Measurements from ENCODE around the gene VPS8.
"Not testable (repeated sequence)": the region's sequence is repeated elsewhere in the genome, so short reads cannot be mapped to it uniquely, and the experiment has no call there.

The VPS8 gene

GRCh38 chr3:184981071-184981470, 169.1 kb downstream of the VPS8 start:
- TF ChIP-seq CTCF (IDR thresholded peaks at IDR 0.05; ENCODE audit: low read depth, low read length, missing control alignments) = no peak
- DNase-seq (ENCODE audit: extremely low read depth, low read depth) = no peak
- H3K4me3 ChIP-seq (replicated peaks; ENCODE audit: low read depth, low read length) = no peak overlapping the region

DNA sequence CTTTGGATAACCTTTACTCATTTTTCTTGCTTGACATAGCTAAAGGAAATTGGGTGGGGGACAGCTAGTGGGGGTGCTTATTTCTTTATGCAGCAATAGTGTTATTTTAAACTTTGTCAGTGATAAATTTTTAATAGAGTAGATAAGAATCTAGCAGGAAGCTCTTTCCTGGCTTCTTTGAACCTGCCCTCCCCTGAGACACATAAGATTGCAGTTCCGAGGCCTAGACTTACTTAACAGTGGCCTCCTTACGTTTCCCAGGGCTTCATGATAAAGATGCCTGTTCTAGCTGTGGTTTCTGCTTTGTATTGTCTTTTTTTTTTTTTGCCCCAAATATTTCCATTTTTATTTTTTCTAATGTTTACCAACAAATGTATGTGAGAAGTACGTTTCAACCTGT, 170.1 kb downstream of the VPS8 start:
- DNase-seq (ENCODE audit: extremely low read depth, low read depth) = no peak
- no peak for TF ChIP-seq CTCF (IDR thresholded peaks at IDR 0.05; ENCODE audit: low read depth, low read length, missing control alignments)

DNA sequence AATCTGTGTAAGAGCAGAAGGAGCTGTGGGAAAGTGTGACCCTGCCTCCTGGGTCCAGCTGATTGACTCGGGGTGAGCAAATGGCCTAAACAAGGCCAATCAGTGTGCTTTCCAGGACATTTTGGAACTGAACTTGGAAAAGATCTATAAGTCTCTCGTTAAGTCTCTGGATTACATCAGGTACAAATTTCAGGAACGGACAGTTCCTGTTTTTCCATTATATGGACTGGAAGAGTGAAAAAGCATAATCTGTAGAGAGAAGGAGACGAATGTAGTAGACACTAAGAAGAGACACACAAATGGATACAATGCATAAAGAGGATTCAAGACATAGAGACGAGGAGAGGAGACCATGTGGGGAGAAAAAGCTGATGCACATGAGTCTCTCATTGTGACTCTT, 173.6 kb downstream of the VPS8 start:
- DNase-seq (ENCODE audit: extremely low read depth, low read depth) = no peak
- no peak overlapping the region for H3K4me3 ChIP-seq (replicated peaks; ENCODE audit: low read depth, low read length)
- no peak for TF ChIP-seq CTCF (IDR thresholded peaks at IDR 0.05; ENCODE audit: low read depth, low read length, missing control alignments)

More for the DNA sequence above, 170.1 kb downstream of the VPS8 start:
- H3K4me3 ChIP-seq (replicated peaks; ENCODE audit: low read depth, low read length) = no peak overlapping the region

GRCh38 chr3:184986366-184986889, 174.5 kb downstream of the VPS8 start:
- no peak for DNase-seq (ENCODE audit: extremely low read depth, low read depth)
- no peak for TF ChIP-seq CTCF (IDR thresholded peaks at IDR 0.05; ENCODE audit: low read depth, low read length, missing control alignments)
- no peak overlapping the region for H3K4me3 ChIP-seq (replicated peaks; ENCODE audit: low read depth, low read length)

GRCh38 chr3:184993394-184993793, 181.4 kb downstream of the VPS8 start:
- no peak for DNase-seq (ENCODE audit: extremely low read depth, low read depth)
- TF ChIP-seq CTCF (IDR thresholded peaks at IDR 0.05; ENCODE audit: low read depth, low read length, missing control alignments) = no peak
- no peak overlapping the region for H3K4me3 ChIP-seq (replicated peaks; ENCODE audit: low read depth, low read length)

DNA sequence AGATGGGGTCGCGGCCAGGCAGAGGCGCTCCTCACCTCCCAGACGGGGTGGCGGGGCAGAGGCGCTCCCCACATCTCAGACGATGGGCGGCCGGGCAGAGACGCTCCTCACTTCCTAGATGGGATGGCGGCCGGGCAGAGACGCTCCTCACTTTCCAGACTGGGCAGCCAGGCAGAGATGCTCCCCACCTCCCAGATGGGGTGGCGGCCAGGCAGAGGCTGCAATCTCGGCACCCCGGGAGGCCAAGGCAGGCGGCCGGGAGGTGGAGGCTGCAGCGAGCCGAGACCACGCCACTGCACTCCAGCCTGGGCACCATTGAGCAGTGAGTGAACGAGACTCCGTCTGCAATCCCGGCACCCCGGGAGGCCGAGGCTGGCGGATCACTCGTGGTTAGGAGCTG, 191.9 kb downstream of the VPS8 start:
- not testable (repeated sequence) for DNase-seq (ENCODE audit: extremely low read depth, low read depth); H3K4me3 ChIP-seq (replicated peaks; ENCODE audit: low read depth, low read length)

GRCh38 chr3:185009650-185010049, 197.7 kb downstream of the VPS8 start:
- no peak overlapping the region for H3K4me3 ChIP-seq (replicated peaks; ENCODE audit: low read depth, low read length)
- no peak for DNase-seq (ENCODE audit: extremely low read depth, low read depth)
- TF ChIP-seq CTCF (IDR thresholded peaks at IDR 0.05; ENCODE audit: low read depth, low read length, missing control alignments) = no peak

GRCh38 chr3:185017584-185017983, 205.6 kb downstream of the VPS8 start:
- not testable (repeated sequence) for H3K4me3 ChIP-seq (replicated peaks; ENCODE audit: low read depth, low read length); DNase-seq (ENCODE audit: extremely low read depth, low read depth)

GRCh38 chr3:185017996-185018395, 206.0 kb downstream of the VPS8 start:
- not testable (repeated sequence) for DNase-seq (ENCODE audit: extremely low read depth, low read depth); H3K4me3 ChIP-seq (replicated peaks; ENCODE audit: low read depth, low read length)
